ENCODE data around the gene DUSP14. TPM values are rescaled to one million over a fixed set of nuclear protein-coding genes. Genes with fewer than 3 reads are reported as not detected.

DUSP14 gene
- total and polyA plus RNA-seq, 2 of the 13 experiments (the other 11 are each of a cell fraction or from before 2014, with no cell fraction given): 33.5 to 39.8 TPM

DNA sequence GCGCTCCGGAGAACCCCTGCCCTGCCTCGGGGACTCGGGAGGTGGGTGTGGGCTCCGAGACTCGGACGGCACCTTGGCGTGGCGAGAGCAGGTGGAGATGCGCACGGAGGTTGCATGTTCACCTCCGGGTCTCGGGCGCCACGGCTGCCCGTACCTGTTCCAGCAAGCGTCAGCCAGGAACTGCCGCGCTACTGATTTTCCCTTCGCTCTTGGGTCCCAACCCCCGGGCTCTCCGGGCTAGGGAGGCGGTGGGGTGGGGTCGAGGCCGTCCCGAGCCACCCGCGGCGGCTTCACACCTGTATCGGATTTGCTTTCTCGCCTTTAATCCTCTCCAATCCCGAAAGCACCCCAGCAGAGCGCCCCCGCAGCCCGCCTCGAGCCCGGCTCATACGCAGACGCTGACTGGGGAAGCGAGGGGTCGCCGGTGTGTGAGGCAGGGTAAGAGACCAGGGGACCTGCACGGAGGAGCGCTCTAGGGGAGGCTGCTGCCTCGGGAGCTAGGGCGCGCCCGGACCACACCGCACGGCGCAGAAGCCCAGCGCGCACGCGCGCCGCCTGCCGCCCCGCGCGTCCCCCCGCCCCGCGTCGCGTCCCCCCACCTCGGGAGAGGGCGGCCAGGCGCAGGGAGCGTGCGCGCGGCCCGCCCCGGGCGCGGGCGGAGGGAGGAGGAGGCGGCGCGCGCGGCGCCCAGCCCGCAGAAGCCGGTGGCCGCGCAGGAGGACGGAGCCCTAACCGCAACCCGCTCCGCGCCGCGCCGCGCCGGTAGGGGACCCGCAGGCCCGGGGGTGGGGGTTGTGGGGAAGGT is at the start of gene DUSP14 (continued):
- TF ChIP-seq, protein P1, sequence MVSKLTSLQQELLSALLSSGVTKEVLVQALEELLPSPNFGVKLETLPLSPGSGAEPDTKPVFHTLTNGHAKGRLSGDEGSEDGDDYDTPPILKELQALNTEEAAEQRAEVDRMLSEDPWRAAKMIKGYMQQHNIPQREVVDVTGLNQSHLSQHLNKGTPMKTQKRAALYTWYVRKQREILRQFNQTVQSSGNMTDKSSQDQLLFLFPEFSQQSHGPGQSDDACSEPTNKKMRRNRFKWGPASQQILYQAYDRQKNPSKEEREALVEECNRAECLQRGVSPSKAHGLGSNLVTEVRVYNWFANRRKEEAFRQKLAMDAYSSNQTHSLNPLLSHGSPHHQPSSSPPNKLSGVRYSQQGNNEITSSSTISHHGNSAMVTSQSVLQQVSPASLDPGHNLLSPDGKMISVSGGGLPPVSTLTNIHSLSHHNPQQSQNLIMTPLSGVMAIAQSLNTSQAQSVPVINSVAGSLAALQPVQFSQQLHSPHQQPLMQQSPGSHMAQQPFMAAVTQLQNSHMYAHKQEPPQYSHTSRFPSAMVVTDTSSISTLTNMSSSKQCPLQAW (CRISPR knock-in tag; IDR thresholded peaks at IDR 0.05): 0 out of 2 replicates have a peak, but pooled peaks have one; percentile 16
- TF ChIP-seq, protein P2, sequence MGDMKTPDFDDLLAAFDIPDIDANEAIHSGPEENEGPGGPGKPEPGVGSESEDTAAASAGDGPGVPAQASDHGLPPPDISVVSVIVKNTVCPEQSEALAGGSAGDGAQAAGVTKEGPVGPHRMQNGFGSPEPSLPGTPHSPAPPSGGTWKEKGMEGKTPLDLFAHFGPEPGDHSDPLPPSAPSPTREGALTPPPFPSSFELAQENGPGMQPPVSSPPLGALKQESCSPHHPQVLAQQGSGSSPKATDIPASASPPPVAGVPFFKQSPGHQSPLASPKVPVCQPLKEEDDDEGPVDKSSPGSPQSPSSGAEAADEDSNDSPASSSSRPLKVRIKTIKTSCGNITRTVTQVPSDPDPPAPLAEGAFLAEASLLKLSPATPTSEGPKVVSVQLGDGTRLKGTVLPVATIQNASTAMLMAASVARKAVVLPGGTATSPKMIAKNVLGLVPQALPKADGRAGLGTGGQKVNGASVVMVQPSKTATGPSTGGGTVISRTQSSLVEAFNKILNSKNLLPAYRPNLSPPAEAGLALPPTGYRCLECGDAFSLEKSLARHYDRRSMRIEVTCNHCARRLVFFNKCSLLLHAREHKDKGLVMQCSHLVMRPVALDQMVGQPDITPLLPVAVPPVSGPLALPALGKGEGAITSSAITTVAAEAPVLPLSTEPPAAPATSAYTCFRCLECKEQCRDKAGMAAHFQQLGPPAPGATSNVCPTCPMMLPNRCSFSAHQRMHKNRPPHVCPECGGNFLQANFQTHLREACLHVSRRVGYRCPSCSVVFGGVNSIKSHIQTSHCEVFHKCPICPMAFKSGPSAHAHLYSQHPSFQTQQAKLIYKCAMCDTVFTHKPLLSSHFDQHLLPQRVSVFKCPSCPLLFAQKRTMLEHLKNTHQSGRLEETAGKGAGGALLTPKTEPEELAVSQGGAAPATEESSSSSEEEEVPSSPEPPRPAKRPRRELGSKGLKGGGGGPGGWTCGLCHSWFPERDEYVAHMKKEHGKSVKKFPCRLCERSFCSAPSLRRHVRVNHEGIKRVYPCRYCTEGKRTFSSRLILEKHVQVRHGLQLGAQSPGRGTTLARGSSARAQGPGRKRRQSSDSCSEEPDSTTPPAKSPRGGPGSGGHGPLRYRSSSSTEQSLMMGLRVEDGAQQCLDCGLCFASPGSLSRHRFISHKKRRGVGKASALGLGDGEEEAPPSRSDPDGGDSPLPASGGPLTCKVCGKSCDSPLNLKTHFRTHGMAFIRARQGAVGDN (CRISPR knock-in tag; IDR thresholded peaks at IDR 0.05): peak; percentile 92
- TF ChIP-seq CBX5 (CRISPR knock-in tag; IDR thresholded peaks at IDR 0.05; ENCODE audit: borderline replicate concordance) (no peak), ZNF703 (CRISPR knock-in tag; IDR thresholded peaks at IDR 0.05; ENCODE audit: borderline replicate concordance) (no peak; the same call in 1 of the 2 replicates), KAT2B (IDR thresholded peaks at IDR 0.05; ENCODE audit: borderline replicate concordance, low read depth, low read length) (no peak), ZNF709 (CRISPR knock-in tag; IDR thresholded peaks at IDR 0.05) (no peak), MIER2 (CRISPR knock-in tag; IDR thresholded peaks at IDR 0.05) (no peak), RARA (CRISPR knock-in tag; IDR thresholded peaks at IDR 0.05) (no peak), ZNF430 (CRISPR knock-in tag; IDR thresholded peaks at IDR 0.05) (peak; percentile 76; the same call in 1 of the 2 replicates), HNRNPH1 (optimal IDR thresholded peaks at IDR 0.05; ENCODE audit: low read depth, low read length) (no peak), EEA1 (CRISPR knock-in tag; IDR thresholded peaks at IDR 0.05; ENCODE audit: borderline replicate concordance) (no peak), ZNF850 (CRISPR knock-in tag; conservative IDR thresholded peaks at IDR 0.05) (no peak), HNRNPUL1 (IDR thresholded peaks at IDR 0.05; ENCODE audit: low read depth, low read length) (no peak), KDM5B (CRISPR knock-in tag; IDR thresholded peaks at IDR 0.05; ENCODE audit: borderline replicate concordance) (no peak; the same call in none of the 2 replicates), DMAP1 (CRISPR knock-in tag; IDR thresholded peaks at IDR 0.05) (no peak; the same call in none of the 2 replicates)
- TF ChIP-seq, protein P3, sequence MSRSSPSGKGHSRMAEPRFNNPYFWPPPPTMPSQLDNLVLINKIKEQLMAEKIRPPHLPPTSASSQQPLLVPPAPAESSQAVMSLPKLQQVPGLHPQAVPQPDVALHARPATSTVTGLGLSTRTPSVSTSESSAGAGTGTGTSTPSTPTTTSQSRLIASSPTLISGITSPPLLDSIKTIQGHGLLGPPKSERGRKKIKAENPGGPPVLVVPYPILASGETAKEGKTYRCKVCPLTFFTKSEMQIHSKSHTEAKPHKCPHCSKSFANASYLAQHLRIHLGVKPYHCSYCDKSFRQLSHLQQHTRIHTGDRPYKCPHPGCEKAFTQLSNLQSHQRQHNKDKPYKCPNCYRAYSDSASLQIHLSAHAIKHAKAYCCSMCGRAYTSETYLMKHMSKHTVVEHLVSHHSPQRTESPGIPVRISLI (CRISPR knock-in tag; IDR thresholded peaks at IDR 0.05; ENCODE audit: borderline replicate concordance): no peak
- TF ChIP-seq, protein P4, sequence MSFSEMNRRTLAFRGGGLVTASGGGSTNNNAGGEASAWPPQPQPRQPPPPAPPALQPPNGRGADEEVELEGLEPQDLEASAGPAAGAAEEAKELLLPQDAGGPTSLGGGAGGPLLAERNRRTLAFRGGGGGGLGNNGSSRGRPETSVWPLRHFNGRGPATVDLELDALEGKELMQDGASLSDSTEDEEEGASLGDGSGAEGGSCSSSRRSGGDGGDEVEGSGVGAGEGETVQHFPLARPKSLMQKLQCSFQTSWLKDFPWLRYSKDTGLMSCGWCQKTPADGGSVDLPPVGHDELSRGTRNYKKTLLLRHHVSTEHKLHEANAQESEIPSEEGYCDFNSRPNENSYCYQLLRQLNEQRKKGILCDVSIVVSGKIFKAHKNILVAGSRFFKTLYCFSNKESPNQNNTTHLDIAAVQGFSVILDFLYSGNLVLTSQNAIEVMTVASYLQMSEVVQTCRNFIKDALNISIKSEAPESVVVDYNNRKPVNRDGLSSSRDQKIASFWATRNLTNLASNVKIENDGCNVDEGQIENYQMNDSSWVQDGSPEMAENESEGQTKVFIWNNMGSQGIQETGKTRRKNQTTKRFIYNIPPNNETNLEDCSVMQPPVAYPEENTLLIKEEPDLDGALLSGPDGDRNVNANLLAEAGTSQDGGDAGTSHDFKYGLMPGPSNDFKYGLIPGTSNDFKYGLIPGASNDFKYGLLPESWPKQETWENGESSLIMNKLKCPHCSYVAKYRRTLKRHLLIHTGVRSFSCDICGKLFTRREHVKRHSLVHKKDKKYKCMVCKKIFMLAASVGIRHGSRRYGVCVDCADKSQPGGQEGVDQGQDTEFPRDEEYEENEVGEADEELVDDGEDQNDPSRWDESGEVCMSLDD (CRISPR knock-in tag; IDR thresholded peaks at IDR 0.05; ENCODE audit: borderline replicate concordance): no peak
- TF ChIP-seq, protein P5, sequence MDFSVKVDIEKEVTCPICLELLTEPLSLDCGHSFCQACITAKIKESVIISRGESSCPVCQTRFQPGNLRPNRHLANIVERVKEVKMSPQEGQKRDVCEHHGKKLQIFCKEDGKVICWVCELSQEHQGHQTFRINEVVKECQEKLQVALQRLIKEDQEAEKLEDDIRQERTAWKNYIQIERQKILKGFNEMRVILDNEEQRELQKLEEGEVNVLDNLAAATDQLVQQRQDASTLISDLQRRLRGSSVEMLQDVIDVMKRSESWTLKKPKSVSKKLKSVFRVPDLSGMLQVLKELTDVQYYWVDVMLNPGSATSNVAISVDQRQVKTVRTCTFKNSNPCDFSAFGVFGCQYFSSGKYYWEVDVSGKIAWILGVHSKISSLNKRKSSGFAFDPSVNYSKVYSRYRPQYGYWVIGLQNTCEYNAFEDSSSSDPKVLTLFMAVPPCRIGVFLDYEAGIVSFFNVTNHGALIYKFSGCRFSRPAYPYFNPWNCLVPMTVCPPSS (IDR thresholded peaks at IDR 0.05): no peak

All from HepG2 (cell line).